Muscle of arm (tissue), 12 donors: ENCODE measurements around the gene ASIC4. TPM values are rescaled to one million over a fixed set of nuclear protein-coding genes. Genes with fewer than 3 reads are reported as not detected.

Experiments
- polyA plus RNA-seq, 12 donors: library from polyadenylated mRNA; unstranded; fragments of 120-200 nt; gene quantifications; one replicate each; pipeline ENCODE4 v1.2.1, GENCODE V29; 2013; ENCODE audit not compliant: insufficient read length in 12 of 12

The ASIC4 gene
- polyA plus RNA-seq, 12 donors: 0.24 to 1.1 (median 0.48) TPM; not detected in 2

Other genes starting within 250 kb of the ASIC4 start
- gene DNAJB2, start 235.1 kb upstream of the ASIC4 start, polyA plus RNA-seq: 10 to 100 TPM in 11 of 12 donors, not detected in 1; 66.8 to 96.2 (median 82.4) TPM
- under 1 TPM in 6 of 12 donors, not detected in 6; 0.17 to 0.44 (median 0.22) TPM for gene PTPRN, start 205.1 kb upstream of the ASIC4 start, polyA plus RNA-seq
- not detected for gene RESP18, start 181.7 kb upstream of the ASIC4 start, polyA plus RNA-seq
- 10 to 100 TPM in 11 of 12 donors, not detected in 1; 25.7 to 53.3 (median 34.3) TPM for gene DNPEP, start 126.6 kb upstream of the ASIC4 start, polyA plus RNA-seq
- gene DES, start 96.1 kb upstream of the ASIC4 start, polyA plus RNA-seq: 1,000 to 10,000 TPM; 1,983 to 5,935 (median 4,188) TPM
- gene SPEG, start 79.6 kb upstream of the ASIC4 start, polyA plus RNA-seq: 100 to 1,000 TPM in 8 of 12 donors, 10 to 100 TPM in 4; 61.4 to 251 (median 156) TPM
- gene GMPPA, start 15.6 kb upstream of the ASIC4 start, polyA plus RNA-seq: 10 to 100 TPM in 11 of 12 donors, not detected in 1; 18.5 to 82.8 (median 25.4) TPM
- 100 to 1,000 TPM in 1 of 12 donors, 10 to 100 TPM in 10, not detected in 1; 33.4 to 111 (median 41.4) TPM for gene CHPF, start 29.3 kb downstream of the ASIC4 start, polyA plus RNA-seq
- 1 to 10 TPM in 11 of 12 donors, not detected in 1; 1.6 to 4.8 (median 2.4) TPM for gene TMEM198, start 29.5 kb downstream of the ASIC4 start, polyA plus RNA-seq
- 100 to 1,000 TPM in 10 of 12 donors, 10 to 100 TPM in 1, not detected in 1; 93.2 to 179 (median 118) TPM for gene OBSL1, start 57.1 kb downstream of the ASIC4 start, polyA plus RNA-seq
- gene INHA, start 57.8 kb downstream of the ASIC4 start, polyA plus RNA-seq: 1 to 10 TPM in 5 of 12 donors, under 1 TPM in 5, not detected in 2; 0.28 to 1.5 (median 0.97) TPM
- 10 to 100 TPM in 11 of 12 donors, not detected in 1; 10.8 to 22.0 (median 14.2) TPM for gene STK11IP, start 83.4 kb downstream of the ASIC4 start, polyA plus RNA-seq
- gene SLC4A3, start 113.1 kb downstream of the ASIC4 start, polyA plus RNA-seq: 10 to 100 TPM in 4 of 12 donors, 1 to 10 TPM in 7, not detected in 1; 4.2 to 15.2 (median 7.8) TPM